MM.1S (cell line): ENCODE data around the gene DIPK2B.

Source experiments
- CTCF ChIP-seq: fragments of 300-600 bp; sonication (generic); IDR thresholded peaks from 2 replicates; pipeline ENCODE4 v1.5.1; 2016; ENCODE audit warnings: antibody characterized with exemption, low read length, mixed read lengths
- EZH2 ChIP-seq: fragments of 300-600 bp; sonication (generic); optimal IDR thresholded peaks from 2 replicates; pipeline ENCODE3; 2017; ENCODE audit warnings: low read depth, mild to moderate bottlenecking, antibody characterized with exemption, low read length, mixed read lengths

GRCh38 chrX:45191383-45191782 lies 9.3 kb downstream of the DIPK2B start:
- TF ChIP-seq CTCF = no peak
- TF ChIP-seq EZH2 = no peak
